ENCODE data around the gene IGSF21. TPM values are rescaled to one million over a fixed set of nuclear protein-coding genes. Genes with fewer than 3 reads are reported as not detected.

Gene IGSF21
- total and polyA plus RNA-seq, 2 donors (not counting 3 experiments of a cell fraction or from before 2014, with no cell fraction given), result not detected

GRCh38 chr1:18327650-18328049 lies 220.1 kb downstream of the IGSF21 start:
- TF ChIP-seq POLR2A (IDR thresholded peaks at IDR 0.05; ENCODE audit: low read depth, low read length) (no peak), FOS (IDR thresholded peaks at IDR 0.05; ENCODE audit: borderline replicate concordance, insufficient read depth, low read length) (no peak), MAX (IDR thresholded peaks at IDR 0.05; ENCODE audit: insufficient read depth, insufficient read length) (no peak), JUN (IDR thresholded peaks at IDR 0.05; ENCODE audit: borderline replicate concordance, insufficient read depth, insufficient read length, low read depth) (no peak), CTCF (IDR thresholded peaks at IDR 0.05; ENCODE audit: extremely low read depth in 1 of 2, insufficient read depth in 1 of 2, low read depth in 1 of 2, low read length in 2 of 2) (no peak), MYC (IDR thresholded peaks at IDR 0.05; ENCODE audit: low read depth, low read length) (no peak), EZH2 (IDR thresholded peaks at IDR 0.05; ENCODE audit: borderline replicate concordance, low read depth, low read length, severe bottlenecking) (no peak), POLR2AphosphoS5 (IDR thresholded peaks at IDR 0.05; ENCODE audit: insufficient read depth, low read depth, low read length) (no peak), GATA2 (IDR thresholded peaks at IDR 0.05; ENCODE audit: insufficient read depth, insufficient read length, low read depth, low read length) (no peak)
- H3K27ac ChIP-seq (ENCODE audit: insufficient read depth, low read depth, low read length), result no peak overlapping the region
- FAIRE-seq, result no peak
- no TSS peak for BruUV-seq (replicated peaks)
- H4K20me1 ChIP-seq (replicated peaks; ENCODE audit: control insufficient read depth, extremely low read depth, insufficient read depth, low read length), result no peaks in the 10 kb centered on the region
- ChIA-PET POLR2A (no interaction called here), CTCF (no interaction called here)
- H3K9me1 ChIP-seq (replicated peaks; ENCODE audit: control insufficient read depth, extremely low read depth, insufficient read depth, low read length), result no peaks in the 10 kb centered on the region
- intact Hi-C loops (cut with micrococcal nuclease) (no loop called here), dilution Hi-C loops (cut with MboI; ENCODE audit: extremely low pct_ligation_motif_present, low sequenced_read_pairs) (no loop called here)
- no peaks in the 10 kb centered on the region for H3K79me2 ChIP-seq (ENCODE audit: control insufficient read depth, insufficient read depth, low read length)
- no peak overlapping the region for H3K4me3 ChIP-seq (replicated peaks in 1 of 3; ENCODE audit: insufficient read depth in 1 of 3, low read depth in 1 of 3, low read length in 3 of 3)
- H2AFZ ChIP-seq (ENCODE audit: low read depth, low read length), result no peak overlapping the region
- no peaks in the 10 kb centered on the region for H3K9me3 ChIP-seq (replicated peaks; ENCODE audit: control insufficient read depth, insufficient read depth, low read length)
- H3K36me3 ChIP-seq (ENCODE audit: control insufficient read depth in 2 of 2, extremely low read depth in 1 of 2, insufficient read depth in 2 of 2, low read length in 2 of 2), result no peaks in the 10 kb centered on the region
- no peak for DNase-seq (ENCODE audit: low read depth, low spot score)
- no peak overlapping the region for H3K4me2 ChIP-seq (ENCODE audit: insufficient read depth, low read length)
- no peaks in the 10 kb centered on the region for H3K4me1 ChIP-seq (ENCODE audit: control insufficient read depth, extremely low read depth, insufficient read depth, low read length)
- no peak overlapping the region for H3K9ac ChIP-seq (replicated peaks; ENCODE audit: extremely low read depth, insufficient read depth, low read length)
- no peaks in the 10 kb centered on the region for H3K27me3 ChIP-seq (ENCODE audit: control insufficient read depth in 2 of 2, insufficient read depth in 2 of 2, low read length in 2 of 2)
